HG03457 (cell line): ENCODE measurements around the gene PIK3CB.
"Not testable (repeated sequence)": the region's sequence is repeated elsewhere in the genome, so short reads cannot be mapped to it uniquely, and the experiment has no call there.

Experiments used
- ATAC-seq: cut with Tn5 transposase; IDR thresholded peaks from one replicate; pipeline ENCODE4 v1.9.1; 2021; ENCODE audit warnings: moderate number of reproducible peaks; ENCODE audit not compliant: unreplicated experiment

The PIK3CB gene

GRCh38 chr3:138809500-138810256 lies 25.1 kb downstream of the PIK3CB start:
- ATAC-seq = no peak

- ATAC-seq = no peak
Observed at GRCh38 chr3:138806376-138807080, 28.2 kb downstream of the PIK3CB start.

GRCh38 chr3:138803006-138803653 lies 31.6 kb downstream of the PIK3CB start:
- no peak for ATAC-seq

- not testable (repeated sequence) for ATAC-seq
Observed at GRCh38 chr3:138802223-138802622, 32.5 kb downstream of the PIK3CB start.

DNA sequence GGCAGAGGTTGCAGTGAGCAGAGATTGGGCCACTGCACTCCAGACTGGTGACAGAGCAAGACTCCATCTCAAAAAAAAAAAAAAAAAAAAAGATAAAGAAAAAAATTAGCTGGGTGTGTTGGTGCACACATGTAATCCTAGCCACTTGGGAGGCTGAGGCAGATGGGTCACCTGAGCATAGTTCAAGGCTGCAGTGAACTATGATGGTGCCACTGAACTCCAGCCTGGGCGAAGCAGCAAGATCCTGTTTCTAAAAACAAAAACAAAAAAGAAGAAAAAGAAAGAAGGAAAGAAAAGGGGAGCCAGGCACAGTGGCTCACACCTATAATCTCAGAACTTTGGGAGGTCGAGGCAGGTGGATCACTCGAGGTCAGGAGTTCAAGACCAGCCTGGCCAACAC lies 32.9 kb downstream of the PIK3CB start:
- ATAC-seq = no peak

GRCh38 chr3:138800248-138800647 lies 34.5 kb downstream of the PIK3CB start:
- ATAC-seq = no peak

DNA sequence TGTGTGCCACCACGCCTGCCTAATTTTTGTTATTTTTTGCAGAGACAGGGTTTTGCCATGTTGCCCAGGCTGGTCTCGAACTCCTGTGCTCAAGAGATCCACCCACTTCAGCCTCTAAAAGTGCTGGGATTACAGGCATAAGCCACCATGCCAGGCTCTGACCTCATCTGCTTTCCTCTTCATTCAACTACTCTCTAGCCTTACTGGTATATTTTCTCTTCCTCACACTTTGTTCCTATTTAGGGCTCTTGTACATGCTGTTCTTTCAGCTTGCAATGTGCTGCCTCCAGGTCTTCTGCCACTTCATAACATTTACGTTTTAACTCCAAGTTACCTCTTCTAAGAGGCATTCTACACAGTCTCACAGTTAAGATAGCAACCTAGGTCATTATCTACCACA lies 34.9 kb downstream of the PIK3CB start:
- ATAC-seq = no peak

GRCh38 chr3:138797508-138798038 lies 37.2 kb downstream of the PIK3CB start:
- ATAC-seq = no peak

- ATAC-seq = no peak
Observed at GRCh38 chr3:138796761-138797160, 38.0 kb downstream of the PIK3CB start.

DNA sequence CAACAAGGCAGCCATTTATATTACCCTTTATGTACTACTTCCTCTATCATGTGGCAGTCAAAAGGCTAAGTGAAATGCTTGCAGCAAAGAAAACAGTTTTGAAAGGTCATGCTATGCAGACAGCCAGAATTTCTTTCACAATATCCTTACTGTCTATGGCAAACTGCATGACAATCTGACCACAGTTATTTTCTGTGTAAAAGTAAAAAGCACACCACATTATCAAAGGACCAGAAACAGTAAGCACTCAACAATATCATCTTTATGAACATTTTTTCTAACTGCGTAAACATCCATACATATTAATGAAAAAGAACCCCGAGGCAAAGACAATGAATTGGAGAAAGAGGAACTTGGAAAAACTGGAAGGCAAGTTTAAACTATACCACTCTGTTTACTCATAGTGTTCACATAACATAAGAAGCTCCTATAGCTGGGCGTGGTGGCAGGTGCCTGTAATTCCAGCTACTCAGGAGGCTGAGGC lies 47.9 kb downstream of the PIK3CB start:
- ATAC-seq = no peak

GRCh38 chr3:138785951-138786350 lies 48.8 kb downstream of the PIK3CB start:
- no peak for ATAC-seq

DNA sequence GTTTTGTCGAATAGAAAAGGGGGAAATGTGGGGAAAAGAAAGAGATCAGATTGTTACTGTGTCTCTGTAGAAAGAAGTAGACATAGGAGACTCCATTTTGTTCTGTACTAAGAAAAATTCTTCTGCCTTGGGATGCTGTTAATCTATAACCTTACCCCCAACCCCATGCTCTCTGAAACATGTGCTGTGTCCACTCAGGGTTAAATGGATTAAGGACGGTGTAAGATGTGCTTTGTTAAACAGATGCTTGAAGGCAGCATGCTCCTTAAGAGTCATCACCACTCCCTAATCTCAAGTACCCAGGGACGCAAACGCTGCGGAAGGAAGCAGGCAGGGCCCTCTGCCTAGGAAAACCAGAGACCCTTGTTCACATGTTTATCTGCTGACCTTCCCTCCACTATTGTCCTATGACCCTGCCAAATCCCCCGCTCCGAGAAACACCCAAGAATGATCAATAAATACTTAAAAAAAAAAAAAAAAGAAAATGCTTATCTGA lies 49.3 kb downstream of the PIK3CB start:
- ATAC-seq = not testable (repeated sequence)

- no peak for ATAC-seq
Observed at GRCh38 chr3:138782755-138783154, 52.0 kb downstream of the PIK3CB start.

- ATAC-seq = peak; percentile 68
Observed at GRCh38 chr3:138781012-138781470, 53.7 kb downstream of the PIK3CB start.

GRCh38 chr3:138778643-138779042 lies 56.1 kb downstream of the PIK3CB start:
- no peak for ATAC-seq

GRCh38 chr3:138776961-138777360 lies 57.8 kb downstream of the PIK3CB start:
- no peak for ATAC-seq

DNA sequence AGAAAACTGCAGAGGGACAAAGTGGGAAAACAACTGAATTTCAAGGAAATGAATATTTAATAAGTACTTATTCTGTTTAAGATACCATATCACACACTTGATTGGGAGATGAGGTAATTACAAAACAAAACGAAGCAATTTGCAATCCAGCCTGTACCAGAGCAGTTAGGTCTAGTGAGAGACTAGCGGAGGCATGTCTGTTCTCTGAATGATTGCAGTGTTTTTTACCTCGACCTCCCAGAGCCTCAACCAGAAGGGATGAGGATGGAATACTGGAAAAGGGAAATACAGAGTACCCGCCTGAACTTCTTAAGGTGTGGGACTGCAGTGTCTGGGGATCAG lies 59.5 kb downstream of the PIK3CB start:
- ATAC-seq = no peak

- no peak for ATAC-seq
Observed at GRCh38 chr3:138774529-138775253, 60.0 kb downstream of the PIK3CB start.

GRCh38 chr3:138771585-138771984 lies 63.1 kb downstream of the PIK3CB start:
- ATAC-seq = no peak

GRCh38 chr3:138769616-138770015 lies 65.1 kb downstream of the PIK3CB start:
- no peak for ATAC-seq

GRCh38 chr3:138768946-138769345 lies 65.8 kb downstream of the PIK3CB start:
- ATAC-seq = no peak
